Measurements from ENCODE around the gene TNFRSF9.
A peak's percentile ranks its signal among the peaks of the same experiment; 100 is the strongest.
"Not testable (repeated sequence)": the region's sequence is repeated elsewhere in the genome, so short reads cannot be mapped to it uniquely, and the experiment has no call there.

The TNFRSF9 gene

GRCh38 chr1:7967651-7968050 is 27.0 kb upstream of the TNFRSF9 start:
- no peak for TF ChIP-seq CTCF (IDR thresholded peaks at IDR 0.05; ENCODE audit: low read depth, low read length, missing control alignments)
- no peak overlapping the region for H3K4me3 ChIP-seq (ENCODE audit: low read depth, low read length)
- DNase-seq (ENCODE audit: low read depth), result no peak

- H3K4me3 ChIP-seq (ENCODE audit: low read depth, low read length), result no peak overlapping the region
- no peak for DNase-seq (ENCODE audit: low read depth)
- TF ChIP-seq CTCF (IDR thresholded peaks at IDR 0.05; ENCODE audit: low read depth, low read length, missing control alignments), result no peak
Observed at GRCh38 chr1:7967196-7967595, 26.6 kb upstream of the TNFRSF9 start.

- no peak for TF ChIP-seq CTCF (IDR thresholded peaks at IDR 0.05; ENCODE audit: low read depth, low read length, missing control alignments)
- DNase-seq (ENCODE audit: low read depth), result no peak
Observed at GRCh38 chr1:7964476-7964875, 23.8 kb upstream of the TNFRSF9 start.

GRCh38 chr1:7963841-7964240 is 23.2 kb upstream of the TNFRSF9 start:
- not testable (repeated sequence) for DNase-seq (ENCODE audit: low read depth); H3K4me3 ChIP-seq (ENCODE audit: low read depth, low read length)

More at GRCh38 chr1:7964476-7964875, 23.8 kb upstream of the TNFRSF9 start:
- no peak overlapping the region for H3K4me3 ChIP-seq (ENCODE audit: low read depth, low read length)

- not testable (repeated sequence) for DNase-seq (ENCODE audit: low read depth); H3K4me3 ChIP-seq (ENCODE audit: low read depth, low read length)
Observed at GRCh38 chr1:7963378-7963730, 22.7 kb upstream of the TNFRSF9 start.

GRCh38 chr1:7962636-7963377 is 22.2 kb upstream of the TNFRSF9 start:
- DNase-seq (ENCODE audit: low read depth), result no peak
- H3K4me3 ChIP-seq (ENCODE audit: low read depth, low read length), result peak overlapping the region; percentile 69
- no peak for TF ChIP-seq CTCF (IDR thresholded peaks at IDR 0.05; ENCODE audit: low read depth, low read length, missing control alignments)

- TF ChIP-seq CTCF (IDR thresholded peaks at IDR 0.05; ENCODE audit: low read depth, low read length, missing control alignments), result no peak
- DNase-seq (ENCODE audit: low read depth), result no peak
- H3K4me3 ChIP-seq (ENCODE audit: low read depth, low read length), result peak overlapping the region; percentile 69
Observed at GRCh38 chr1:7962014-7962335, 21.3 kb upstream of the TNFRSF9 start.

GRCh38 chr1:7961216-7962013 is 20.8 kb upstream of the TNFRSF9 start, which contains the start of gene PARK7:
Gene PARK7, plus strand, starts transcription at chr1:7961711. Its CDS starts 1,075 bp downstream, at chr1:7962786.
- H3K4me3 ChIP-seq (ENCODE audit: low read depth, low read length), result peak within 1 kb of the TSS; percentile 69
- DNase-seq (ENCODE audit: low read depth), result peak; percentile 96
- TF ChIP-seq CTCF (IDR thresholded peaks at IDR 0.05; ENCODE audit: low read depth, low read length, missing control alignments), result peak; percentile 45
